Measurements from ENCODE around the gene SLC44A5.

The SLC44A5 gene

GRCh38 chr1:75165264-75165663, 445.6 kb downstream of the SLC44A5 start:
- DNase-seq (ENCODE audit: low spot score in 2 of 2) = no peak
- H3K36me3 Mint-ChIP-seq (ENCODE audit: insufficient read depth) = no peaks in the 10 kb centered on the region
- H3K27ac Mint-ChIP-seq (ENCODE audit: low read depth) = no peak overlapping the region
- no peaks in the 10 kb centered on the region for H3K9me3 Mint-ChIP-seq
- H3K27me3 Mint-ChIP-seq = no peaks in the 10 kb centered on the region
- no peak for ATAC-seq (replicated peaks; ENCODE audit: extremely low read depth, poor library complexity, severe bottlenecking)
- no peaks in the 10 kb centered on the region for H3K4me1 Mint-ChIP-seq
- H3K4me3 Mint-ChIP-seq = no peak overlapping the region

GRCh38 chr1:75159154-75159553, 451.8 kb downstream of the SLC44A5 start:
- no peak overlapping the region for H3K27ac Mint-ChIP-seq (ENCODE audit: low read depth)
- no peak for ATAC-seq (replicated peaks; ENCODE audit: extremely low read depth, poor library complexity, severe bottlenecking)
- no peaks in the 10 kb centered on the region for H3K36me3 Mint-ChIP-seq (ENCODE audit: insufficient read depth)
- H3K9me3 Mint-ChIP-seq = no peaks in the 10 kb centered on the region
- no peak for DNase-seq (ENCODE audit: low spot score in 2 of 2)
- no peak overlapping the region for H3K4me3 Mint-ChIP-seq
- no peaks in the 10 kb centered on the region for H3K4me1 Mint-ChIP-seq
- H3K27me3 Mint-ChIP-seq = no peaks in the 10 kb centered on the region

Data from central memory CD8-positive, alpha-beta T cell (primary cell).